Measurements from ENCODE around the gene VIPR2. TPM values are rescaled to one million over a fixed set of nuclear protein-coding genes. Genes with fewer than 3 reads are reported as not detected.

VIPR2 gene
- total RNA-seq, 4 donors from 2014 or later: 1.8 to 3.7 (median 2.7) TPM

DNA sequence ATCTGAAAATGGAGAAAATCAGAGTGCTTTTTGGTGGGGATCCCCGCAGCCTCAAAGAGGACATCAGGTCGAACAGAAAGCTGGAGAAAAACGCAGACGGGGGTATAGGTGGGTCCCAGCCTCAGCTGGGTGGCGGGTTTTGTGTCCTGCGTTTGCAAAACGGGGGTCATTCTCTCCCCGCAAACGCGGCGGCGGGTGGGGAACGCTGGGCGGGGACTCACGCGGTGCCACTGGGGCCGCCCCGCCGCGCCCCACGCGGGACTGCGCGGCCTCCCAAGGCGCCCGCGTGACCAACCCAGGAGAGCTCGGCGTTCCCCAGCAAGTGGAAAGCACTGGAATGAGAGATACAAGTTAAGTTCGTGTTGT, 806 bp upstream of the VIPR2 start:
- peaks cover 58% of the 10 kb centered on the region for H3K27me3 ChIP-seq
- in situ Hi-C loops (cut with MboI; ENCODE audit: low pct_ligation_motif_present in 1 of 4, low pct_unique_long_range_greater_than_20kb in 1 of 4, low sequenced_read_pairs in 3 of 4): no loop called here

GRCh38 chr7:159143780-159144757, 598 bp downstream of the VIPR2 start:
- peaks cover 0 to 13% (median 5%) of the 10 kb centered on the region in 4 donors for H3K4me1 ChIP-seq
- in situ Hi-C loops (cut with MboI; ENCODE audit: low pct_ligation_motif_present in 1 of 4, low pct_unique_long_range_greater_than_20kb in 1 of 4, low sequenced_read_pairs in 3 of 4): no loop called here
- DNase-seq: no peak
- 2 to 18% methylated on average over 6 to 61 of the region's 97 CpGs for WGBS, 2 donors (ENCODE audit: low coverage in 1 of 2)
- H3K36me3 ChIP-seq: no peaks in the 10 kb centered on the region
- intact Hi-C loops (cut with DNase I; ENCODE audit: low total_unique reads): no loop called here
- H3K9me3 ChIP-seq: no peaks in the 10 kb centered on the region
- H3K4me3 ChIP-seq: peak overlapping the region; percentile 36 to 58 (median 46)
- no peak for TF ChIP-seq POLR2AphosphoS5 (IDR thresholded peaks at IDR 0.05)
- no peak for TF ChIP-seq EP300 (IDR thresholded peaks at IDR 0.05; ENCODE audit: low read depth)
- no peak for TF ChIP-seq POLR2A (IDR thresholded peaks at IDR 0.05)
- no peak for TF ChIP-seq CTCF (IDR thresholded peaks at IDR 0.05)
- H3K27ac ChIP-seq: peak overlapping the region; percentile 46 to 76 (median 65)
- peaks cover 58% of the 10 kb centered on the region for H3K27me3 ChIP-seq

More for the DNA sequence above, 806 bp upstream of the VIPR2 start:
- Histone ChIP-seq H3K9me3 (no peaks in the 10 kb centered on the region), H3K27ac (peak overlapping the region in 3 of 4 donors; percentile 44 to 76 (median 75)), H3K4me3 (peak overlapping the region; percentile 16 to 58 (median 40)), H3K36me3 (no peaks in the 10 kb centered on the region), H3K4me1 (peaks cover 0 to 13% (median 5%) of the 10 kb centered on the region in 4 donors)
- 4 to 28% methylated on average over 4 to 30 of the region's 30 CpGs for WGBS, 2 donors (ENCODE audit: low coverage in 1 of 2)
- TF ChIP-seq CTCF (IDR thresholded peaks at IDR 0.05): no peak
- TF ChIP-seq POLR2AphosphoS5 (IDR thresholded peaks at IDR 0.05): no peak
- no peak for TF ChIP-seq POLR2A (IDR thresholded peaks at IDR 0.05)
- TF ChIP-seq EP300 (IDR thresholded peaks at IDR 0.05; ENCODE audit: low read depth): no peak
- intact Hi-C loops (cut with DNase I; ENCODE audit: low total_unique reads): no loop called here
- no peak for DNase-seq

- H3K4me3 ChIP-seq: no peak overlapping the region
These were observed 1.9 kb downstream of the VIPR2 start for GRCh38 chr7:159142730-159143129.

More at GRCh38 chr7:159142730-159143129, 1.9 kb downstream of the VIPR2 start:
- H3K27me3 ChIP-seq: peaks cover 58% of the 10 kb centered on the region
- TF ChIP-seq CTCF (IDR thresholded peaks at IDR 0.05): no peak
- no peak for TF ChIP-seq EP300 (IDR thresholded peaks at IDR 0.05; ENCODE audit: low read depth)
- no peak for TF ChIP-seq POLR2A (IDR thresholded peaks at IDR 0.05)
- no peak for TF ChIP-seq POLR2AphosphoS5 (IDR thresholded peaks at IDR 0.05)
- WGBS, 2 donors (ENCODE audit: low coverage in 1 of 2): 57 to 65% methylated on average over 9 to 10 of the region's 10 CpGs
- H3K4me1 ChIP-seq: peaks cover 0 to 13% (median 5%) of the 10 kb centered on the region in 4 donors
- H3K36me3 ChIP-seq: no peaks in the 10 kb centered on the region
- no peak for DNase-seq
- in situ Hi-C loops (cut with MboI; ENCODE audit: low pct_ligation_motif_present in 1 of 4, low pct_unique_long_range_greater_than_20kb in 1 of 4, low sequenced_read_pairs in 3 of 4): no loop called here
- peak overlapping the region in 1 of 4 donors; percentile 8 for H3K27ac ChIP-seq
- no peaks in the 10 kb centered on the region for H3K9me3 ChIP-seq
- intact Hi-C loops (cut with DNase I; ENCODE audit: low total_unique reads): no loop called here
